IMR-90 (cell line): ENCODE data around the gene OSBPL3. TPM values are rescaled to one million over a fixed set of nuclear protein-coding genes. Genes with fewer than 3 reads are reported as not detected.

Experiments used
- ATAC-seq: fragments of 200-7000 bp; cut with Tn5 transposase; 2 replicates; pipeline ENCODE4 v1.9.1; 2020; ENCODE audit warnings: low read depth, mild to moderate bottlenecking, moderate library complexity
- BruUV-seq: library from RNA; stranded (reverse); fragments of 400-500 nt; replicated peaks from 2 replicates; lab custom pipeline; 2021; lab: Mats Ljungman, UMichigan
- CTCF ChIA-PET: fragments of 300-600 bp; formaldehyde crosslinking; extraction: SDS; loops from one replicate; lab custom pipeline; 2021; ENCODE audit warnings: antibody characterized with exemption; lab: Yijun Ruan, JAX
- POLR2A ChIA-PET: fragments of 300-600 bp; sonication (Branson Sonifier 250); formaldehyde crosslinking; loops from one replicate; lab custom pipeline; 2022; ENCODE audit warnings: antibody characterized with exemption; ENCODE audit not compliant: unreplicated experiment; lab: Charles Lee
- DNase-seq: peaks from one replicate; pipeline ENCODE4 v3.0.0; 2013
- H2AFZ ChIP-seq: replicated peaks from 2 replicates; pipeline ENCODE3; 2013; ENCODE audit warnings: low read length, mild to moderate bottlenecking; ENCODE audit not compliant: poor library complexity
- H2AK5ac ChIP-seq: 2 replicates; pipeline ENCODE4 v1.6.1; 2013; ENCODE audit warnings: low read depth, low read length, inconsistent platforms
- H2AK9ac ChIP-seq: replicated peaks from 2 replicates; pipeline ENCODE3; 2013; ENCODE audit warnings: mild to moderate bottlenecking, low read depth, low read length, moderate library complexity; ENCODE audit not compliant: poor library complexity
- H2BK120ac ChIP-seq: 2 replicates; pipeline ENCODE4 v1.6.1; 2013; ENCODE audit warnings: low read depth, low read length, inconsistent platforms
- H2BK15ac ChIP-seq: 3 replicates; pipeline ENCODE4 v1.6.1; 2013; ENCODE audit warnings: low read depth, low read length, inconsistent platforms
- H2BK20ac ChIP-seq: 2 replicates; pipeline ENCODE4 v1.6.1; 2013; ENCODE audit warnings: low read depth, mild to moderate bottlenecking, inconsistent platforms, low read length, moderate library complexity
- H2BK5ac ChIP-seq: 2 replicates; pipeline ENCODE4 v1.6.1; 2013; ENCODE audit warnings: mild to moderate bottlenecking, low read depth, low read length, inconsistent platforms; ENCODE audit not compliant: poor library complexity, severe bottlenecking
- H3K14ac ChIP-seq: replicated peaks from 2 replicates; pipeline ENCODE4 v1.6.1; 2013; ENCODE audit warnings: low read depth, low read length, inconsistent platforms
- H3K18ac ChIP-seq: 2 replicates; pipeline ENCODE4 v1.6.1; 2013; ENCODE audit warnings: low read depth, low read length, control low read depth
- H3K23ac ChIP-seq: 2 replicates; pipeline ENCODE4 v1.6.1; 2013; ENCODE audit warnings: low read depth, low read length, inconsistent platforms
- H3K27ac ChIP-seq: 2 replicates; pipeline ENCODE4 v1.5.1; 2013; ENCODE audit warnings: mild to moderate bottlenecking, control low read depth, low read length; ENCODE audit not compliant: insufficient read depth
- H3K27me3 ChIP-seq: 2 replicates; pipeline ENCODE4 v1.6.1; 2013; ENCODE audit warnings: low read length; ENCODE audit not compliant: control insufficient read depth, insufficient read depth
- H3K36me3 ChIP-seq: 2 replicates; pipeline ENCODE4 v1.6.1; 2013; ENCODE audit warnings: low read length, mixed read lengths; ENCODE audit not compliant: control insufficient read depth, insufficient read depth
- H3K4ac ChIP-seq: 2 replicates; pipeline ENCODE4 v1.6.1; 2013; ENCODE audit warnings: low read depth, low read length, inconsistent platforms
- H3K4me1 ChIP-seq: 2 replicates; pipeline ENCODE4 v1.6.1; 2013; ENCODE audit warnings: low read length, mixed read lengths; ENCODE audit not compliant: control insufficient read depth, insufficient read depth
- H3K4me2 ChIP-seq: 2 replicates; pipeline ENCODE4 v1.6.1; 2013; ENCODE audit warnings: low read depth, mild to moderate bottlenecking, control low read depth, low read length, moderate library complexity
- H3K4me3 ChIP-seq: 2 replicates; pipeline ENCODE4 v1.5.1; 2013; ENCODE audit warnings: low read depth, mild to moderate bottlenecking, control low read depth, low read length, moderate library complexity; ENCODE audit not compliant: insufficient read depth
- H3K56ac ChIP-seq: 2 replicates; pipeline ENCODE4 v1.6.1; 2013; ENCODE audit warnings: low read length, inconsistent platforms; ENCODE audit not compliant: insufficient read depth; ENCODE audit errors: extremely low read depth
- H3K79me1 ChIP-seq, 2 experiments: 2 replicates each; pipeline ENCODE4 v1.6.1; 2013; ENCODE audit warnings: low read length in 2 of 2, inconsistent platforms in 1 of 2, low read depth in 1 of 2
- H3K9ac ChIP-seq: 2 replicates; pipeline ENCODE4 v1.6.1; 2013; ENCODE audit warnings: low read depth, low read length, control low read depth
- H3K9me1 ChIP-seq: 2 replicates; pipeline ENCODE4 v1.6.1; 2013; ENCODE audit warnings: low read length, inconsistent platforms; ENCODE audit not compliant: insufficient read depth
- H3K9me3 ChIP-seq: 2 replicates; pipeline ENCODE4 v1.6.1; 2013; ENCODE audit warnings: low read length; ENCODE audit not compliant: control insufficient read depth, insufficient read depth
- H4K20me1 ChIP-seq: 2 replicates; pipeline ENCODE4 v1.6.1; 2013; ENCODE audit warnings: low read length, inconsistent platforms; ENCODE audit not compliant: insufficient read depth
- H4K5ac ChIP-seq: 2 replicates; pipeline ENCODE4 v1.6.1; 2013; ENCODE audit warnings: mild to moderate bottlenecking, low read depth, low read length, control low read depth
- H4K8ac ChIP-seq, 2 experiments: 2 replicates each; pipeline ENCODE4 v1.6.1; 2013; ENCODE audit warnings: low read depth in 2 of 2, low read length in 2 of 2, control low read depth in 1 of 2, inconsistent platforms in 1 of 2
- H4K91ac ChIP-seq: 2 replicates; pipeline ENCODE4 v1.6.1; 2013; ENCODE audit warnings: low read depth, low read length, inconsistent platforms; ENCODE audit not compliant: insufficient read depth
- BHLHE40 ChIP-seq: fragments of 150-350 bp; IDR thresholded peaks from 2 replicates; pipeline ENCODE4 v1.6.1; 2016; ENCODE audit warnings: mild to moderate bottlenecking, low read depth, low read length
- CEBPB ChIP-seq: IDR thresholded peaks from 2 replicates; pipeline ENCODE4 v1.6.1; 2012; ENCODE audit warnings: low read depth, low read length, improper control_type of control experiment
- CHD1 ChIP-seq: IDR thresholded peaks from 2 replicates; pipeline ENCODE4 v1.6.1; 2012; ENCODE audit warnings: low read depth, low read length, improper control_type of control experiment
- CTCF ChIP-seq: conservative IDR thresholded peaks from 2 replicates; pipeline ENCODE4 v1.5.1; 2012; ENCODE audit warnings: mild to moderate bottlenecking, low read depth, low read length, improper control_type of control experiment
- FOS ChIP-seq: fragments of 150-350 bp; IDR thresholded peaks from 2 replicates; pipeline ENCODE4 v1.6.1; 2016; ENCODE audit warnings: low read depth, low read length
- MAFK ChIP-seq: IDR thresholded peaks from 2 replicates; pipeline ENCODE4 v1.6.1; 2012; ENCODE audit warnings: low read depth, low read length, improper control_type of control experiment
- MAZ ChIP-seq: IDR thresholded peaks from 2 replicates; pipeline ENCODE4 v1.6.1; 2012; ENCODE audit warnings: low read depth, mild to moderate bottlenecking, low read length, improper control_type of control experiment, moderate library complexity, borderline replicate concordance
- MXI1 ChIP-seq: IDR thresholded peaks from 2 replicates; pipeline ENCODE4 v1.6.1; 2012; ENCODE audit warnings: low read depth, mild to moderate bottlenecking, low read length, moderate library complexity, borderline replicate concordance
- NFE2L2 ChIP-seq: fragments of 150-350 bp; IDR thresholded peaks from 2 replicates; pipeline ENCODE4 v1.6.1; 2016; ENCODE audit warnings: low read depth, mild to moderate bottlenecking, low read length
- POLR2A ChIP-seq: IDR thresholded peaks from 2 replicates; pipeline ENCODE4 v1.6.1; 2012; ENCODE audit warnings: mild to moderate bottlenecking, low read depth, low read length
- RAD21 ChIP-seq: IDR thresholded peaks from 2 replicates; pipeline ENCODE4 v1.6.1; 2012; ENCODE audit warnings: low read length, improper control_type of control experiment
- RCOR1 ChIP-seq: IDR thresholded peaks from 2 replicates; pipeline ENCODE4 v1.6.1; 2012; ENCODE audit warnings: mild to moderate bottlenecking, low read length, improper control_type of control experiment; ENCODE audit not compliant: insufficient replicate concordance
- RFX5 ChIP-seq: IDR thresholded peaks from 2 replicates; pipeline ENCODE4 v1.8.0; 2012; ENCODE audit warnings: low read depth, mild to moderate bottlenecking, low read length, moderate library complexity
- SMC3 ChIP-seq: fragments of 150-350 bp; IDR thresholded peaks from 2 replicates; pipeline ENCODE4 v1.6.1; 2016; ENCODE audit warnings: low read depth, mild to moderate bottlenecking, antibody characterized with exemption, low read length, moderate library complexity
- USF2 ChIP-seq: fragments of 150-350 bp; IDR thresholded peaks from 2 replicates; pipeline ENCODE4 v1.6.1; 2017; ENCODE audit warnings: mild to moderate bottlenecking, antibody characterized with exemption, low read length, low read depth
- whole genome bisulfite sequencing, 2 experiments: methylation state at CpG; one replicate each; pipeline versions ENCODE4 v1.1.5 to v1.1.7; 2013; ENCODE audit warnings: missing lambda C conversion rate in 2 of 2; ENCODE audit not compliant: insufficient read length in 1 of 2; ENCODE audit errors: extremely low coverage in 2 of 2; 5-methylcytosine and 5-hydroxymethylcytosine counted together
- dilution Hi-C: fragments of 300-500 bp; cut with HindIII; formaldehyde crosslinking; loops from one replicate; pipeline ENCODE4 v1.14.3; 2018; ENCODE audit warnings: low sequenced_read_pairs; ENCODE audit not compliant: unreplicated experiment
- in situ Hi-C: fragments of 300-500 bp; cut with MboI; formaldehyde crosslinking; loops from 3 replicates; pipeline ENCODE4 v1.14.3; 2019; ENCODE audit warnings: low sequenced_read_pairs, inconsistent platforms, mixed read lengths
- intact Hi-C: fragments of 100-400 bp; cut with micrococcal nuclease; formaldehyde crosslinking; loops from 2 replicates; pipeline ENCODE4 v1.10.0; 2022
- polyA plus RNA-seq, 3 experiments: library from polyadenylated mRNA; depleted of rRNA; stranded (reverse); fragments of >200 nt; gene quantifications; 2 replicates each; pipeline ENCODE4 v1.2.3, GENCODE V29; 2012; ENCODE audit warnings: low replicate concordance in 1 of 3
- total RNA-seq: library from RNA; depleted of rRNA; stranded (reverse); fragments of >200 nt; gene quantifications from 2 replicates; pipeline ENCODE4 v1.2.3, GENCODE V29; 2012
- TF ChIP-seq, protein P1 (sequence below): fragments of 150-350 bp; IDR thresholded peaks from 2 replicates; pipeline ENCODE4 v1.6.1; 2016; ENCODE audit warnings: low read depth, mild to moderate bottlenecking, low read length, moderate library complexity, borderline replicate concordance

Gene OSBPL3
- total and polyA plus RNA-seq, 2 of the 4 experiments (the other 2 are of a cell fraction), result 18.0 to 29.9 TPM

GRCh38 chr7:24898691-24899090 lies 81.3 kb downstream of the OSBPL3 start:
- dilution Hi-C loops, result no loop called here
- Histone ChIP-seq H3K18ac (no peak overlapping the region), H2AK9ac (no peak overlapping the region), H3K4ac (0 out of 2 replicates have a peak overlapping the region, but pooled peaks have one; percentile 11), H2AK5ac (no peak overlapping the region), H3K23ac (peak overlapping the region; percentile 24; the same call in 1 of the 2 replicates), H3K4me2 (no peak overlapping the region), H3K4me1 (peaks cover 7% of the 10 kb centered on the region; the same call in 1 of the 2 replicates), H2BK120ac (no peak overlapping the region), H4K91ac (no peak overlapping the region), H3K9me3 (no peaks in the 10 kb centered on the region), H3K27ac (no peak overlapping the region), H4K8ac (0 out of 4 replicates have a peak overlapping the region, but pooled peaks of 1 of the 2 experiments have one; percentile 15), H3K56ac (no peak overlapping the region), H4K5ac (peak overlapping the region; percentile 29; the same call in 1 of the 2 replicates), H3K27me3 (no peaks in the 10 kb centered on the region), H3K14ac (peak overlapping the region; percentile 78), H2AFZ (no peak overlapping the region), H3K9me1 (peaks cover 23% of the 10 kb centered on the region), H3K36me3 (no peaks in the 10 kb centered on the region), H4K20me1 (peaks cover 21% of the 10 kb centered on the region), H3K9ac (no peak overlapping the region), H3K79me1 (peaks cover 58 to 76% of the 10 kb centered on the region in 2 experiments), H3K4me3 (no peak overlapping the region), H2BK15ac (0 out of 3 replicates have a peak overlapping the region, but pooled peaks have one; percentile 19), H2BK20ac (no peak overlapping the region), H2BK5ac (peak overlapping the region; percentile 4)
- intact Hi-C loops, result loop anchor here (10.0 kb wide), 1 partner anchor 176 kb away; no protein-coding TSS in a partner anchor
- ChIA-PET CTCF (no interaction called here), POLR2A (no interaction called here)
- no peak for TF ChIP-seq MAFK
- no peak for TF ChIP-seq CHD1
- TF ChIP-seq FOS, result no peak
- no peak for TF ChIP-seq BHLHE40
- no peak for TF ChIP-seq RCOR1
- no peak for TF ChIP-seq MAZ
- TF ChIP-seq, protein P1, sequence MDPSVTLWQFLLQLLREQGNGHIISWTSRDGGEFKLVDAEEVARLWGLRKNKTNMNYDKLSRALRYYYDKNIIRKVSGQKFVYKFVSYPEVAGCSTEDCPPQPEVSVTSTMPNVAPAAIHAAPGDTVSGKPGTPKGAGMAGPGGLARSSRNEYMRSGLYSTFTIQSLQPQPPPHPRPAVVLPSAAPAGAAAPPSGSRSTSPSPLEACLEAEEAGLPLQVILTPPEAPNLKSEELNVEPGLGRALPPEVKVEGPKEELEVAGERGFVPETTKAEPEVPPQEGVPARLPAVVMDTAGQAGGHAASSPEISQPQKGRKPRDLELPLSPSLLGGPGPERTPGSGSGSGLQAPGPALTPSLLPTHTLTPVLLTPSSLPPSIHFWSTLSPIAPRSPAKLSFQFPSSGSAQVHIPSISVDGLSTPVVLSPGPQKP, result no peak
- TF ChIP-seq CTCF, result no peak
- TF ChIP-seq RAD21, result no peak
- TF ChIP-seq SMC3, result no peak
- no peak for TF ChIP-seq RFX5
- no peak for TF ChIP-seq MXI1
- no peak for TF ChIP-seq USF2
- TF ChIP-seq NFE2L2, result no peak
- TF ChIP-seq POLR2A, result no peak
- TF ChIP-seq CEBPB, result no peak
- DNase-seq (peak; percentile 61), ATAC-seq (peak; percentile 27; the same call in 1 of the 2 replicates)
- in situ Hi-C loops, result no loop called here
- 83% methylated on average over 3 of the region's 4 CpGs; no CpG with 5 or more reads in 1 of the 2 experiments for WGBS, 2 experiments
- no TSS peak for BruUV-seq
